ENCODE results near the gene MOCS1.

Gene MOCS1

DNA sequence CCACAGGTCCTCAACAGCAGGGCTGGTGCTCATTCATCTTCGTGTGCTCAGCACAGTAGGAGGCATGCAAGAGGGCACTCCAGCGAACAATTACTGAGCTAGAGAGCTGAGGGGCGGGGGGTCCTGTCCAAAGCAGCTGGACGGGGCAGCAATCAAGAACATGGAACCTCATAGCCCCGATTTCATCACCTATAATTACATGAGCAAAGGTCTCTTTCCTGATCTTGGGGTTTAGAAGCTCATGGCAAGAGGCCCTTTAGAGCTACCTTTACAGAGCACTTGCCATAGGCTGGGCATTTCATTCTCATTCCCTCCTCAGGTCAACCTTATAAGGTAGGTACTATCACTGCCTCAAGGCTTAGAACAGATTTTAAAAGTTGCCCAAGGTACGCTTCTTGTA is 10.4 kb downstream of the MOCS1 start:
- no peak for DNase-seq

- no peak for DNase-seq
Measured at GRCh38 chr6:39923394-39923793, 10.9 kb downstream of the MOCS1 start.

DNA sequence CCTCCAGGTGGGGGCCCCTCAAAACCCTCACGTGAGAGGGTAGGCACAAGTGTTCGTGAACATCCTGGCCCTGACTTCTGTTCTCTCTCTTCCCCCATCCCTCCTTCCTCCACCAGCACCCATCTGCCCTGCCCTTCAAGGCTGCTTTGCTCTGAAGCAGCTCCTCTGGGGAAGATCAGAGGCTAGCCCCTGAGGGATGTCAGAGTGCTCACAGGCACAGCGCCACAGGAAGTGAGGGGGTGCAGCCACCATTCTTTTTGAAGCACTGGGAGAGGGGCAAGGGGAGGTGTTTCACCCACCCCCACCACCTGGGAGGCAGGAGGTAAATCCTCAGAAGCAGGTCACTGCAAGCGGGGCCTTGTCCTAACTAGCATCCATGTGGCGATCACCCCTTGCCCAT is 11.4 kb downstream of the MOCS1 start:
- no peak for DNase-seq

DNA sequence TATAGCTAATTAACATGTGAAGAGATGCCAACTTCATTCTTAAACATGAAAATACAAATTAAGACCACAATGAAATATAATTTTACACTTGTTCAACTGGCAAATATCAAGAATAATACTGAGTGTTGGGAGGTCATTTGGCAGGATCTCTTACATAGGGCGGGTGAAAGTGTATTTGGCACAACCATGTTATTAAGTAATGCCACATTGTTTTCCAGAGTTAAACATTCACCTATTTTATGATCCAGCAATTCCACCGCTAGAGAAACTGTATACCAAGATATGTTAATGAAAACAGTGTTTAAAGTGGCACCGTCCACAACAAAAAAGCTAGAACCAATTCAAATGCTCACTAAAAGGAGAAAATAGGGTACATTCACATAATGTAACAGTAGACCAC is 14.1 kb downstream of the MOCS1 start:
- DNase-seq: no peak

- DNase-seq: no peak
Measured at GRCh38 chr6:39918831-39919230, 15.4 kb downstream of the MOCS1 start.

DNA sequence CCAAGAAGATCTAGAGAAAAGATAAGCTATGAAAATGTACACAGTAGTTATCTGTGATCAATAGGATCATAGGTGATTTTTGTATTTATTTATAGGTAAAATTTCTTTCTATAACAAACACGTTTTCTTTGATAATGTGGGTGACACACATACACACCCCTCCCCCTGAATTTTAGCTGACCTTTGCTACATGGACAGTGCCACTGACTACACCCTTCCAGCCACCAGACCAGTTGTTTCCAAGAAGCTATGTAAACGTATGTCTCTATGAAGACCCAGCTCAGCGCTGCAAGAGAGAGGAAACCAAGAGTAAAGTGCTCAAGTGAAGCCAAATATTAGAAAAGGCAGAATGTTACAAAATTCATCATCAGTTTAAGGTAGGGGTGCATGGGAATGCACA is 16.3 kb downstream of the MOCS1 start:
- DNase-seq: no peak

GRCh38 chr6:39917329-39917728 is 16.9 kb downstream of the MOCS1 start:
- DNase-seq: no peak

- no peak for DNase-seq
Measured at GRCh38 chr6:39915866-39916265, 18.4 kb downstream of the MOCS1 start.

DNA sequence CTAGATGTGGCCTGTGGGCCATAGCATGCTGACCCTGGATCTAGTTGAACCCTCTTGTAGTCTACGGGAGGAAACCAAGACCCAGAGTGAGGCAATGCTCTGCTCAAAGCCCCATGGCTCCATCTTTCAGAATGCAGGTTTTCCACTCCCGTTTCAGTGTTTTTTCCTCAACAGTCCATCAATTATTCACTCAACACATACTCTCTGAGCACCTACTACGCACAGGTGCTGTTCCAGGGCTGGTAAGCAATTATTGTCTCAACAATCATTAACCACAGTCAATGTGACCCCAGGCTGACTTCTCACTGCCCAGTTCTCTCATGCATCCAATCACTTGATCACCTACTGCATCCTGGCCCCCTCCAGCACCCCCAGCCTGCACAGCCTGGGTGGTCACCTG is 20.0 kb downstream of the MOCS1 start:
- DNase-seq: no peak

DNA sequence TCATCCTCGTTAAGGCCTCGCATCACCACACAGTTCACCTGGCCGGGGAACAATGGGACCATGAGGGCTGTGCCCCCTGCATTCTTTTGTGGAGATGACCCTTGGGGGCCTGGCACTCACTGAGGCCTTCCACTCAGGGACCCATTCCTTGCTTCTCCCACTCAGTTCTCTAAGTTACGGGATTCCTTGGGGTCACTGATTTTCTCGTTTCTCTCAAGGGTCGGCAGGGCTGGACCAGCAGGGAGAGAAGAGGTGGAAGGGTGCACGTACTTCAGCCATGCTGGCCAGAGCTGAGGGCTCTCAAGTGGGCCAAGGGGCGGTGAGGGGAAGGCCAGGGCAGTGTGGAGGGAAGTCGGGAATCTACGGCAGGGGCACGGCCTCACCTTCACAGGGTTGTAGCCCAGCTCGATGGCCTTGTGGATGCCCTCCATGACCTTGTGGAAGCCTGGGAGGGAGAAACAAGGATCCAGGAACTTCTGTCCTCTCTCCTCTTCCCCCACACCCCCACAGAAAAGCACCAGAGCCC is 20.8 kb downstream of the MOCS1 start:
- DNase-seq: no peak

DNA sequence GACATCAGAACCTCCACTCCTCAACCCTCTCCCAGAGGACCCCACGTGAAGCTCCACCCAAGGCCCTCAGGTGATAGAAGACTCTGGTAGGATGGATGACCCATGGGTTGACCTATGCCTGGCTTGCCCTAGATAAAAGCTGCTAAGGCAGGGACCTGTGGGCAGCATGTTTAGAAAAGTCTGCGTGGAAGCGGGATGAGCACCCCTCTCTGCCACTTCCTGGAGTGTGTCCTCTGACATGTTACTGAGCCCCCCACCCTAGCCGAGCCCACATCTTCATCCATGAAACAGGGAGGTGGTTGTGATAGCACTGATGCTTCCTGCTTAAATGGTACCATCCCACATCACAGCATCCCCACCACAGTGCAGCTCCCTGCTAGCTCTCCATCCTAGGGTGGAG is 21.8 kb downstream of the MOCS1 start:
- no peak for DNase-seq

DNA sequence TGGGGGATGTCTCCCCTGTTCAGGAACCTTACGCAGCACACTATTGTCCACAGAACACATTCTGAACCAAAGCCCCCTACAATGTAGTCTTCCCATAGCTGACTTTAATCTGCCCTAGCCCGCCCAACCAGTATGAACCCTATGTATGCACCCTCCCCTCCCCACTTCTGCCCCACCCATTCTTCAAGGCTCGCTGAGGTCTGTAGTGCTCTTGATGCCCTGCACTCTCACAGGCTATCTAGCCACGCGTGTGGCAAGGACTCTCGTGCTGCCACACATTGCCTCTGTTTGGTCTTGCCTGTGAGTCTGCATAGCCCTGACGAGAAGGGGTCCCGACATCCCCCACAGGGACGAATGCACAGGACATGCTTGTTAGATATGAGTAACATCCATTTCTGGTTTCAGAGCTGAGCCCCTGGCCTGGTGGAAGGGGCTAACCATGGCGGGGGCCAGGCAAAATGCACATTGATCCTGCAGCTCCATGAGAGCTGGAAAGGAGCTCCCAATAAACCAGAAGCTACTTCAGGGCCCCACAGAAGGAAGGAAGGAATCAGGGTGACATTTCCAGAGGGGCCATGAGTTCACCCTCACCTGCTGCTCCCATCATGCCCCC is 22.6 kb downstream of the MOCS1 start:
- DNase-seq: no peak

DNA sequence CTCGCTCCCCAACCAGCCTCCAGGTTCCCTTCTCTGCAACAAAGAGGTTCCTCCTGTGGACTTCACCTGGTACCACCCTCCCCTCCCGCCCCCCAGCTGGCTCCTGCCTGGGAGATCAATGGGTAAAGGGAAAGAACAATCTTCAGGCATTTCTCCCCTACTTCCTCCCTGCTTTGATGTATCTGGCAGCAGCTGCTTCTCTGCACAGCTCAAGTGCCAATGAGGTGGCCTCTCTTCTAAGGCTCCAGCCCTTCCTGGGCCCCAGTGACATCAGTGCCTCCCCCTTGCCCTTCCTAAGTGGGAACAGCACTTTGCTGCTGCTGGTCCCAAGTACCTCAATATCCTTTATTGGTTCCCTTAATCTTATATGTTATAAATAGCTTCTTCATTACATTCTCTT is 23.5 kb downstream of the MOCS1 start:
- DNase-seq: no peak

DNA sequence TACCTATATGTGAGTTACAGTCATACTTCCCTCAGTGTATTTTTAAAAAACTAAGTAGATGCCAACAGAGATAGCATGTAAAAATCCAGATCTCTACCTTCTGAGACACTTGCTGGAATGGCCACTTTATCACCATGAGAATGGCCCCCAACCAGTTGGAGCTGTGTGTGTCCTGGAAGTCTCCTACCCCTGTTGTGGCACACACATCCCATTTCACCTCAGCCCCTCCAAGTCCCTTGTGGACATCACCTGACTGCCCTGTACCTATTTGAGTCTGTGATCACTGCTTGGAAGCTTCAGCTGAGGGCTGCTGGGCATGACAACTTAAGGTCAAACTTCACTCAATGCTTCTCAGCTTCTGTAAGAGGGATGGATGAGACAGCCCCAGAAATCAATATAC is 24.1 kb downstream of the MOCS1 start:
- DNase-seq: no peak

GRCh38 chr6:39909701-39910100 is 24.6 kb downstream of the MOCS1 start:
- no peak for DNase-seq

DNA sequence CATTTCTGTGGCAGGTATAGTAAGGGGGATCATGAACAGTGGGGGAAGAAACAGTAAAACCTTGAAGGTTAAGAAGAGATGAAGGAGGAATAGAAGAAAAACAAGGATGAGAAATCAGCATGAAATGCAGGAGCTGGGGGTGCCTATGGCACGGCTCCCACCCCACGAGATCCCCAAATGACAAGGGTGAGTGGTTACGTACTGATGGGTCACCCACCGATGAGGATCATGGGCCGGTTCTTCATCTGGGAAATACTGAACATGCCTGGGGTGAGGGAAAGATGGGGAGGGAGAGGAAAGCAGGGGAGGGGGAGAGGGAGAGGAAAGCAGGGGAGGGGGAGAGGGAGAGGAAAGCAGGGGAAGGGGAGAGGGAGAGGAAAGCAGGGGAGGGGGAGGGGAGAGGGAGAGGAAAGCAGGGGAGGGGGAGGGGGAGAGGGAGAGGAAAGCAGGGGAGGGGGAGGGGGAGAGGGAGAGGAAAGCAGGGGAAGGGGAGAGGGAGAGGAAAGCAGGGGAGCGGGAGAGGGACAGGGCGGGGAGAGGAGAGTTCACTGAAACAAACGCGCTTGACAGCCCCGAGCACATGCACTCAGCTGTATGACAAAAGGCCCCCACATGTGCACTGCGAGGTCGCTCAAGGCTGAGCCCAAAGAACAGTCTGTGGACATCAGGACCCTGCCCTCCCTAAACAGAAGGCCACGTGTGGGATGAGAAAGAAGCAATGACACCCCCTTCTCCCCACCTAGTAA is 25.3 kb downstream of the MOCS1 start:
- DNase-seq: no peak

GRCh38 chr6:39907871-39908575 is 26.2 kb downstream of the MOCS1 start:
- DNase-seq: no peak

DNA sequence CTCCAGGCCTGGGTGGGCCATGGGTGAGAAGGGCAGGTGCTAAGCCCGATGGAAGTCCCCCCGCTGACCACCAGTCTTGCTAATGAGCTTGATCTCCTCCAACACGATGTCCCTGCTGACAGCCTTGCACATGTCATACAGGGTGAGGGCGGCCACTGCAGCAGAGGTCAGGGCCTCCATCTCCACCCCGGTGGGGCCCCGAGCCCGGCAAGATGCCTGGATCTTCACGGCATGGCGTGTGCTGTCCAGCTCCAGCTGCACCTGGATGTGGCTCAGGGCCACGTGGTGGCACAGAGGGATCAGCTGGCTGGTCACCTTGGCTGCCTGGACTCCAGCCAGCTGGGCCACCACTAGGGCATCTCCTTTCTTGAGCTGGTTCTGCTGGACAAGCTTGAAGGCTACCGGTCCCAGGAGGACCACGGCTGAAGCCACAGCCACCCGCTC is 27.9 kb downstream of the MOCS1 start:
- no peak for DNase-seq

DNA sequence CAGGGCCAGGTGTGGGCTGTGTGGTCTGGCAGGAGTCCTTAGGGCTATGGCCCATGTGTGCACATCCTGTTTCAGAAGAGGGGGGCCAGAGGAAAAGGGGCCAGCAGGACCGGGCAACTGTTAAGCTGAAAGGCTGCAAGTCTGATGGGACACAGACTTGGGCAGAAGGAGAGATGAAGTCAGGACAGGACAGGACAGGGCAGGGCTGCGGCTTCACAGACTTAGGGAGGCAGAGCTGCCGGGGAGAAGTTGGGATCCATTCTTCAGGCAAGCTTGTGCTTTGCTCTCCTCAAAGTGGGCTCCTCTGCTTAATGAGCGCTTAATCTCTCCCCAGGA is 28.7 kb downstream of the MOCS1 start:
- no peak for DNase-seq

- no peak for DNase-seq
Measured at GRCh38 chr6:39904946-39905639, 29.2 kb downstream of the MOCS1 start.

- no peak for DNase-seq
Measured at GRCh38 chr6:39903656-39904055, 30.6 kb downstream of the MOCS1 start.

DNA sequence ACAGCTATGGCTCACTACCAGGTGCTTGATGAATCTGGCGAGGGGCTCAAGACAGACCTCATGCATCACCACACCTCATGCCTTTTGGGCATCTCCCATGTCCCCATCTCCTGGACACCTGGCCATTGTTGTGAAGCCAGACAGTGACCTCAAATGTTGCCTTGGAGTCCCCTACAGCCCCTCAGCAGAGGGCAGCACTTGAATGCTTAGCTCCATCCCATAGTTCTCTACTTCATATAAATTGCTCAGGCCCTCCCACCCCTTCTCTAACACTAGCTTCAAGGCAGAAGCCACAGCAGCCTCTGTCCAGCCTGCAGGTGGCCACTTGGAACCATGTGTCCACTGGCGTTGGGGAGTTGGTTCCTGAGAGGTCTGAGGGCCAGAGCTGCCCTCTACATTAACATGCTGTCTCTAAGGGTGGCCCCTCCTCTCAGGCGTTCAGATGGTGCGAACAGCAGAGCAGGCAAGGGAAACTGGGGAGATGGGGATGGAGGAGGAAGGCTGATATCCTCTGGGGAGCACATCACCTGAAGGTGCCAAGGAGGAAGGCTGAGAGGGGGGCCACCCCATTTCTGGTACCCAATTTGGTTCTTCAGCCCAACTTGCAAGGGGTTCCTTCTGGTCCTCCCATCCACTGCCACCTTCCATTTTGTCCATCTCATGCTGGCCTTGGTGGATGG is 31.3 kb downstream of the MOCS1 start:
- DNase-seq: no peak

GRCh38 chr6:39902136-39902535 is 32.1 kb downstream of the MOCS1 start:
- no peak for DNase-seq
